Measurements from ENCODE around the gene SFTPB. TPM values are rescaled to one million over a fixed set of nuclear protein-coding genes. Genes with fewer than 3 reads are reported as not detected.

The SFTPB gene
- total RNA-seq, 1 donor from 2014 or later, result not detected

- H3K4me3 ChIP-seq, result no peak overlapping the region
- DNase-seq (ENCODE audit: extremely low spot score in 2 of 2), result no peak
- peaks cover 10% of the 10 kb centered on the region for H3K4me1 ChIP-seq
- H3K36me3 ChIP-seq, result no peaks in the 10 kb centered on the region
- no peak overlapping the region for H3K27ac ChIP-seq
- TF ChIP-seq POLR2A (IDR thresholded peaks at IDR 0.05), result no peak
- no peak for TF ChIP-seq CTCF (IDR thresholded peaks at IDR 0.05)
- TF ChIP-seq POLR2AphosphoS5 (IDR thresholded peaks at IDR 0.05; ENCODE audit: insufficient read depth in 1 of 2, low read depth in 1 of 2), result no peak
- intact Hi-C loops (cut with DNase I), result no loop called here
- H3K27me3 ChIP-seq, result no peaks in the 10 kb centered on the region
- H3K9me3 ChIP-seq, result no peaks in the 10 kb centered on the region
Measured at GRCh38 chr2:85665264-85665937, 2.6 kb downstream of the SFTPB start.

GRCh38 chr2:85663594-85664565, 4.1 kb downstream of the SFTPB start:
- intact Hi-C loops (cut with DNase I), result no loop called here
- TF ChIP-seq CTCF (IDR thresholded peaks at IDR 0.05), result no peak
- no peak for TF ChIP-seq POLR2AphosphoS5 (IDR thresholded peaks at IDR 0.05; ENCODE audit: insufficient read depth in 1 of 2, low read depth in 1 of 2)
- TF ChIP-seq POLR2A (IDR thresholded peaks at IDR 0.05), result no peak
- H3K27me3 ChIP-seq, result no peaks in the 10 kb centered on the region
- H3K27ac ChIP-seq, result no peak overlapping the region
- no peak overlapping the region for H3K4me3 ChIP-seq
- H3K4me1 ChIP-seq, result peaks cover 10% of the 10 kb centered on the region
- DNase-seq (ENCODE audit: extremely low spot score in 2 of 2), result no peak
- H3K36me3 ChIP-seq, result no peaks in the 10 kb centered on the region
- H3K9me3 ChIP-seq, result no peaks in the 10 kb centered on the region

- intact Hi-C loops (cut with DNase I), result no loop called here
- no peak for DNase-seq (ENCODE audit: extremely low spot score in 2 of 2)
Measured at GRCh38 chr2:85662899-85663593, 5.0 kb downstream of the SFTPB start.

GRCh38 chr2:85661139-85661858, 6.7 kb downstream of the SFTPB start:
- no peak overlapping the region for H3K27ac ChIP-seq
- DNase-seq (ENCODE audit: extremely low spot score in 2 of 2), result no peak
- intact Hi-C loops (cut with DNase I), result no loop called here

More at GRCh38 chr2:85662899-85663593, 5.0 kb downstream of the SFTPB start:
- Histone ChIP-seq H3K4me3 (no peak overlapping the region), H3K36me3 (no peaks in the 10 kb centered on the region), H3K27ac (no peak overlapping the region), H3K27me3 (no peaks in the 10 kb centered on the region), H3K4me1 (peaks cover 10% of the 10 kb centered on the region), H3K9me3 (no peaks in the 10 kb centered on the region)
- no peak for TF ChIP-seq POLR2AphosphoS5 (IDR thresholded peaks at IDR 0.05; ENCODE audit: insufficient read depth in 1 of 2, low read depth in 1 of 2)
- no peak for TF ChIP-seq POLR2A (IDR thresholded peaks at IDR 0.05)
- no peak for TF ChIP-seq CTCF (IDR thresholded peaks at IDR 0.05)

More at GRCh38 chr2:85661139-85661858, 6.7 kb downstream of the SFTPB start:
- Histone ChIP-seq H3K4me3 (no peak overlapping the region), H3K27me3 (no peaks in the 10 kb centered on the region), H3K4me1 (peaks cover 10% of the 10 kb centered on the region), H3K36me3 (no peaks in the 10 kb centered on the region), H3K9me3 (no peaks in the 10 kb centered on the region)
- no peak for TF ChIP-seq POLR2A (IDR thresholded peaks at IDR 0.05)
- no peak for TF ChIP-seq CTCF (IDR thresholded peaks at IDR 0.05)
- no peak for TF ChIP-seq POLR2AphosphoS5 (IDR thresholded peaks at IDR 0.05; ENCODE audit: insufficient read depth in 1 of 2, low read depth in 1 of 2)

All from vagina (tissue), 2 donors.